Measurements from ENCODE around the gene PPP2CA.
"Not testable (repeated sequence)": the region's sequence is repeated elsewhere in the genome, so short reads cannot be mapped to it uniquely, and the experiment has no call there.

PPP2CA gene

GRCh38 chr5:134225780-134226440 lies at the start of gene PPP2CA:
Gene PPP2CA, minus strand, starts transcription at chr5:134226073. Its CDS starts 212 bp downstream, at chr5:134225861.
- H3K27me3 Mint-ChIP-seq, result no peaks in the 10 kb centered on the region
- peaks cover 52% of the 10 kb centered on the region for H3K4me1 Mint-ChIP-seq
- H3K27ac Mint-ChIP-seq (ENCODE audit: low read depth), result peak within 1 kb of the TSS; percentile 99

GRCh38 chr5:134273642-134274395 lies 47.9 kb upstream of the PPP2CA start:
- H3K36me3 Mint-ChIP-seq (ENCODE audit: insufficient read depth), result peaks cover 2% of the 10 kb centered on the region
- no peak overlapping the region for H3K27ac Mint-ChIP-seq (ENCODE audit: low read depth)
- H3K4me3 Mint-ChIP-seq, result no peak overlapping the region
- ATAC-seq (replicated peaks; ENCODE audit: extremely low read depth, poor library complexity, severe bottlenecking) (no peak), DNase-seq (ENCODE audit: low spot score in 2 of 2) (no peak)
- peaks cover 7% of the 10 kb centered on the region for H3K9me3 Mint-ChIP-seq
- peaks cover 10% of the 10 kb centered on the region for H3K27me3 Mint-ChIP-seq
- no peaks in the 10 kb centered on the region for H3K4me1 Mint-ChIP-seq

More at GRCh38 chr5:134225780-134226440, at the start of gene PPP2CA:
- peaks cover 22% of the 10 kb centered on the region for H3K36me3 Mint-ChIP-seq (ENCODE audit: insufficient read depth)
- peak within 1 kb of the TSS; percentile 99 for H3K4me3 Mint-ChIP-seq
- DNase-seq (ENCODE audit: low spot score in 2 of 2) (peak; percentile 99), ATAC-seq (replicated peaks; ENCODE audit: extremely low read depth, poor library complexity, severe bottlenecking) (peak; percentile 81)
- no peaks in the 10 kb centered on the region for H3K9me3 Mint-ChIP-seq

GRCh38 chr5:134271059-134271458 lies 45.2 kb upstream of the PPP2CA start:
- no peak overlapping the region for H3K4me3 Mint-ChIP-seq

GRCh38 chr5:134268919-134269318 lies 43.0 kb upstream of the PPP2CA start:
- no peak overlapping the region for H3K27ac Mint-ChIP-seq (ENCODE audit: low read depth)
- peaks cover 21% of the 10 kb centered on the region for H3K27me3 Mint-ChIP-seq
- peaks cover 15% of the 10 kb centered on the region for H3K9me3 Mint-ChIP-seq
- H3K4me1 Mint-ChIP-seq, result no peaks in the 10 kb centered on the region
- H3K36me3 Mint-ChIP-seq (ENCODE audit: insufficient read depth), result no peaks in the 10 kb centered on the region
- ATAC-seq (replicated peaks; ENCODE audit: extremely low read depth, poor library complexity, severe bottlenecking), result no peak
- H3K4me3 Mint-ChIP-seq, result no peak overlapping the region
- no peak for DNase-seq (ENCODE audit: low spot score in 2 of 2)

More at GRCh38 chr5:134271059-134271458, 45.2 kb upstream of the PPP2CA start:
- ATAC-seq (replicated peaks; ENCODE audit: extremely low read depth, poor library complexity, severe bottlenecking) (no peak), DNase-seq (ENCODE audit: low spot score in 2 of 2) (no peak)
- Mint-ChIP-seq H3K36me3 (ENCODE audit: insufficient read depth) (peaks cover 2% of the 10 kb centered on the region), H3K4me1 (no peaks in the 10 kb centered on the region), H3K9me3 (peaks cover 7% of the 10 kb centered on the region), H3K27ac (ENCODE audit: low read depth) (no peak overlapping the region), H3K27me3 (peaks cover 10% of the 10 kb centered on the region)

GRCh38 chr5:134268019-134268601 lies 42.2 kb upstream of the PPP2CA start:
- Mint-ChIP-seq H3K4me3 (no peak overlapping the region), H3K27me3 (peaks cover 21% of the 10 kb centered on the region), H3K4me1 (no peaks in the 10 kb centered on the region), H3K36me3 (ENCODE audit: insufficient read depth) (no peaks in the 10 kb centered on the region), H3K9me3 (peaks cover 15% of the 10 kb centered on the region), H3K27ac (ENCODE audit: low read depth) (no peak overlapping the region)
- DNase-seq (ENCODE audit: low spot score in 2 of 2) (no peak), ATAC-seq (replicated peaks; ENCODE audit: extremely low read depth, poor library complexity, severe bottlenecking) (no peak)

GRCh38 chr5:134267366-134268018 lies 41.6 kb upstream of the PPP2CA start:
- no peaks in the 10 kb centered on the region for H3K36me3 Mint-ChIP-seq (ENCODE audit: insufficient read depth)
- peaks cover 23% of the 10 kb centered on the region for H3K27me3 Mint-ChIP-seq
- DNase-seq (ENCODE audit: low spot score in 2 of 2) (no peak), ATAC-seq (replicated peaks; ENCODE audit: extremely low read depth, poor library complexity, severe bottlenecking) (no peak)
- peaks cover 16% of the 10 kb centered on the region for H3K9me3 Mint-ChIP-seq
- H3K4me3 Mint-ChIP-seq, result no peak overlapping the region
- H3K27ac Mint-ChIP-seq (ENCODE audit: low read depth), result no peak overlapping the region
- H3K4me1 Mint-ChIP-seq, result no peaks in the 10 kb centered on the region

GRCh38 chr5:134263801-134264200 lies 37.9 kb upstream of the PPP2CA start:
- H3K27ac Mint-ChIP-seq (ENCODE audit: low read depth), result no peak overlapping the region
- no peaks in the 10 kb centered on the region for H3K36me3 Mint-ChIP-seq (ENCODE audit: insufficient read depth)
- H3K4me3 Mint-ChIP-seq, result no peak overlapping the region
- no peak for DNase-seq (ENCODE audit: low spot score in 2 of 2)
- no peaks in the 10 kb centered on the region for H3K4me1 Mint-ChIP-seq
- H3K9me3 Mint-ChIP-seq, result peaks cover 13% of the 10 kb centered on the region
- peaks cover 29% of the 10 kb centered on the region for H3K27me3 Mint-ChIP-seq
- no peak for ATAC-seq (replicated peaks; ENCODE audit: extremely low read depth, poor library complexity, severe bottlenecking)

GRCh38 chr5:134262629-134263028 lies 36.8 kb upstream of the PPP2CA start:
- ATAC-seq (replicated peaks; ENCODE audit: extremely low read depth, poor library complexity, severe bottlenecking); DNase-seq (ENCODE audit: low spot score in 2 of 2); H3K4me3 Mint-ChIP-seq; H3K27ac Mint-ChIP-seq (ENCODE audit: low read depth); H3K4me1 Mint-ChIP-seq; H3K36me3 Mint-ChIP-seq (ENCODE audit: insufficient read depth): not testable (repeated sequence)
- Mint-ChIP-seq H3K9me3 (peaks cover 13% of the 10 kb centered on the region), H3K27me3 (peaks cover 29% of the 10 kb centered on the region)

- Mint-ChIP-seq H3K27me3 (peaks cover 33% of the 10 kb centered on the region), H3K36me3 (ENCODE audit: insufficient read depth) (no peaks in the 10 kb centered on the region), H3K4me3 (no peak overlapping the region), H3K4me1 (no peaks in the 10 kb centered on the region), H3K27ac (ENCODE audit: low read depth) (no peak overlapping the region), H3K9me3 (peaks cover 6% of the 10 kb centered on the region)
- ATAC-seq (replicated peaks; ENCODE audit: extremely low read depth, poor library complexity, severe bottlenecking) (no peak), DNase-seq (ENCODE audit: low spot score in 2 of 2) (no peak)
These were observed 33.0 kb upstream of the PPP2CA start for GRCh38 chr5:134258896-134259295.

GRCh38 chr5:134257176-134257575 lies 31.3 kb upstream of the PPP2CA start:
- H3K27me3 Mint-ChIP-seq, result peaks cover 32% of the 10 kb centered on the region
- H3K4me3 Mint-ChIP-seq, result no peak overlapping the region
- H3K9me3 Mint-ChIP-seq, result peaks cover 1% of the 10 kb centered on the region
- no peaks in the 10 kb centered on the region for H3K36me3 Mint-ChIP-seq (ENCODE audit: insufficient read depth)
- DNase-seq (ENCODE audit: low spot score in 2 of 2), result no peak
- no peak for ATAC-seq (replicated peaks; ENCODE audit: extremely low read depth, poor library complexity, severe bottlenecking)
- no peaks in the 10 kb centered on the region for H3K4me1 Mint-ChIP-seq
- no peak overlapping the region for H3K27ac Mint-ChIP-seq (ENCODE audit: low read depth)

- H3K4me1 Mint-ChIP-seq, result no peaks in the 10 kb centered on the region
- peaks cover 29% of the 10 kb centered on the region for H3K27me3 Mint-ChIP-seq
- ATAC-seq (replicated peaks; ENCODE audit: extremely low read depth, poor library complexity, severe bottlenecking), result no peak
- H3K27ac Mint-ChIP-seq (ENCODE audit: low read depth), result no peak overlapping the region
- no peaks in the 10 kb centered on the region for H3K9me3 Mint-ChIP-seq
- H3K36me3 Mint-ChIP-seq (ENCODE audit: insufficient read depth), result no peaks in the 10 kb centered on the region
- DNase-seq (ENCODE audit: low spot score in 2 of 2), result no peak
- no peak overlapping the region for H3K4me3 Mint-ChIP-seq
These were observed 29.7 kb upstream of the PPP2CA start for GRCh38 chr5:134255418-134256150.
